PC-9 (cell line): Measurements from ENCODE around the gene ABHD18. TPM values are rescaled to one million over a fixed set of nuclear protein-coding genes. Genes with fewer than 3 reads are reported as not detected.
"Not testable (repeated sequence)": the region's sequence is repeated elsewhere in the genome, so short reads cannot be mapped to it uniquely, and the experiment has no call there.

ENCODE experiments used
- BruUV-seq: library from RNA; stranded (reverse); fragments of 400-500 nt; replicated peaks from 2 replicates; lab custom pipeline; 2021; lab: Mats Ljungman, UMichigan
- CTCF ChIA-PET: fragments of 300-600 bp; sonication (Branson Sonifier 250); formaldehyde crosslinking; loops from one replicate; lab custom pipeline; 2022; ENCODE audit warnings: antibody characterized with exemption; lab: Charles Lee
- POLR2A ChIA-PET: fragments of 300-600 bp; sonication (Branson Sonifier 250); formaldehyde crosslinking; loops from one replicate; lab custom pipeline; 2022; ENCODE audit warnings: antibody characterized with exemption; ENCODE audit not compliant: unreplicated experiment; lab: Charles Lee
- DNase-seq, 2 experiments: peaks; one replicate each; pipeline versions ENCODE4 v3.0.0 to v3.0.0-alpha.2; 2015 to 2022; ENCODE audit warnings: mixed read lengths in 1 of 2
- H2AFZ ChIP-seq: fragments of 200-600 bp; sonication (generic); 2 replicates; pipeline ENCODE4 v1.8.1; 2017; ENCODE audit warnings: antibody characterized with exemption
- H3F3A ChIP-seq: fragments of 200-600 bp; sonication (generic); 2 replicates; pipeline ENCODE4 v1.8.1; 2017; ENCODE audit warnings: antibody characterized with exemption, mild to moderate bottlenecking, low read depth; ENCODE audit not compliant: insufficient read depth
- H3K27ac ChIP-seq: fragments of 200-600 bp; sonication (generic); 2 replicates; pipeline ENCODE4 v1.6.1; 2016; ENCODE audit warnings: mixed run types
- H3K27me3 ChIP-seq: fragments of 200-600 bp; sonication (generic); 2 replicates; pipeline ENCODE4 v1.6.1; 2016; ENCODE audit warnings: low read depth, mixed run types; ENCODE audit not compliant: insufficient read depth
- H3K36me3 ChIP-seq: fragments of 200-600 bp; sonication (generic); 2 replicates; pipeline ENCODE4 v1.6.1; 2016; ENCODE audit warnings: low read depth, mixed run types
- H3K4me1 ChIP-seq: fragments of 200-600 bp; sonication (generic); replicated peaks from 2 replicates; pipeline ENCODE4 v1.6.1; 2016; ENCODE audit warnings: mixed run types; ENCODE audit not compliant: insufficient read depth
- H3K4me2 ChIP-seq: fragments of 200-600 bp; sonication (generic); 2 replicates; pipeline ENCODE4 v1.6.1; 2017; ENCODE audit warnings: mixed run types
- H3K4me3 ChIP-seq: fragments of 200-600 bp; sonication (generic); 2 replicates; pipeline ENCODE4 v1.6.1; 2016; ENCODE audit warnings: mixed run types
- H3K79me2 ChIP-seq: fragments of 200-600 bp; sonication (generic); 2 replicates; pipeline ENCODE4 v1.6.1; 2017; ENCODE audit warnings: low read depth, mixed run types
- H3K9me2 ChIP-seq: fragments of 200-600 bp; sonication (generic); 2 replicates; pipeline ENCODE4 v1.8.1; 2017; ENCODE audit warnings: mild to moderate bottlenecking; ENCODE audit not compliant: insufficient read depth
- H3K9me3 ChIP-seq: fragments of 200-600 bp; sonication (generic); 2 replicates; pipeline ENCODE4 v1.8.1; 2016; ENCODE audit warnings: low read depth; ENCODE audit not compliant: insufficient read depth
- H4K20me1 ChIP-seq: fragments of 200-600 bp; sonication (generic); 2 replicates; pipeline ENCODE4 v1.8.1; 2017; ENCODE audit not compliant: insufficient read depth
- CTCF ChIP-seq: fragments of 200-600 bp; sonication (generic); conservative IDR thresholded peaks from 2 replicates; pipeline ENCODE4 v1.6.1; 2017; ENCODE audit warnings: mixed run types, antibody characterized with exemption, mild to moderate bottlenecking, moderate library complexity
- EZH2 ChIP-seq: fragments of 200-600 bp; sonication (generic); IDR thresholded peaks from 2 replicates; pipeline ENCODE4 v1.8.0; 2017; ENCODE audit warnings: antibody characterized with exemption, low read depth
- intact Hi-C: fragments of 100-400 bp; cut with micrococcal nuclease; formaldehyde crosslinking; loops from one replicate; pipeline ENCODE4 v1.10.0; 2022; ENCODE audit not compliant: unreplicated experiment
- total RNA-seq: library from RNA; stranded (reverse); gene quantifications from 2 replicates; pipeline ENCODE4 v1.2.3, GENCODE V29; 2021

Gene ABHD18
- total RNA-seq, 1 experiment from 2014 or later, result 12.4 TPM

- no peaks in the 10 kb centered on the region for H3K79me2 ChIP-seq
- H3K36me3 ChIP-seq, result no peaks in the 10 kb centered on the region
- no peak for DNase-seq
- CTCF ChIA-PET, result no interaction called here
- POLR2A ChIA-PET, result no interaction called here
- no peaks in the 10 kb centered on the region for H3K4me1 ChIP-seq
- intact Hi-C loops, result no loop called here
- BruUV-seq, result no TSS peak
- no peaks in the 10 kb centered on the region for H3K9me3 ChIP-seq
- H3K9me2 ChIP-seq, result no peaks in the 10 kb centered on the region
- TF ChIP-seq CTCF (no peak), EZH2 (no peak)
- no peak overlapping the region for H3K4me2 ChIP-seq
- no peaks in the 10 kb centered on the region for H4K20me1 ChIP-seq
- no peak overlapping the region for H2AFZ ChIP-seq
- no peak overlapping the region for H3K4me3 ChIP-seq
- no peak overlapping the region for H3K27ac ChIP-seq
- no peaks in the 10 kb centered on the region for H3F3A ChIP-seq
- H3K27me3 ChIP-seq, result no peaks in the 10 kb centered on the region
Measured at GRCh38 chr4:127920521-127920920, 44.7 kb upstream of the ABHD18 start.

GRCh38 chr4:127922226-127922625 is 43.0 kb upstream of the ABHD18 start:
- ChIA-PET CTCF (no interaction called here), POLR2A (interaction anchor here (0.6 kb wide), 1 partner anchor 52 kb away, joined by 10 read pairs; no protein-coding TSS in a partner anchor)
- no TSS peak for BruUV-seq

DNA sequence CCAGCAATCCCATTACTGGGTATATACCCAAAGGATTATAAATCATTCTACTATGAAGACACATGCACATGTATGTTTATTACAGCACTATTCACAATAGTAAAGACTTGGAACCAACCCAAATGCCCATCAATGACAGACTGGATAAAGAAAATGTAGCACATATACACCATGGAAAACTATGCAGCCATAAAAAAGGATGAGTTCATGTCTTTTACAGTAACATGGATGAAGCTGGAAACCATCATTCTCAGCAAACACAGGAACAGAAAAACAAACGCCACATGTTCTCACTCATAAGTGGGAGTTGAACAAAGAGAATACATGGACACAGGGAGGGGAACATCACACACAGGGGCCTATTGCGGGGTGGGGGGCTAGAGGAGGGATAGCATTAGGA is 39.5 kb upstream of the ABHD18 start:
- H3K79me2 ChIP-seq, H3F3A ChIP-seq, intact Hi-C loops, POLR2A ChIA-PET, H3K9me3 ChIP-seq, DNase-seq, H2AFZ ChIP-seq, BruUV-seq, H3K4me3 ChIP-seq, H3K36me3 ChIP-seq, H3K4me1 ChIP-seq, H3K4me2 ChIP-seq, H4K20me1 ChIP-seq, H3K27ac ChIP-seq, H3K9me2 ChIP-seq, H3K27me3 ChIP-seq, CTCF ChIA-PET: not testable (repeated sequence)

More at GRCh38 chr4:127922226-127922625, 43.0 kb upstream of the ABHD18 start:
- Histone ChIP-seq H3K9me3 (no peaks in the 10 kb centered on the region), H3K4me3 (no peak overlapping the region), H3K36me3 (no peaks in the 10 kb centered on the region), H3K9me2 (no peaks in the 10 kb centered on the region), H4K20me1 (no peaks in the 10 kb centered on the region), H3K79me2 (no peaks in the 10 kb centered on the region), H3K27me3 (no peaks in the 10 kb centered on the region), H3K4me1 (no peaks in the 10 kb centered on the region), H2AFZ (no peak overlapping the region), H3K27ac (no peak overlapping the region), H3F3A (no peaks in the 10 kb centered on the region), H3K4me2 (no peak overlapping the region)
- intact Hi-C loops, result no loop called here
- no peak for DNase-seq
- no peak for TF ChIP-seq CTCF
- no peak for TF ChIP-seq EZH2

DNA sequence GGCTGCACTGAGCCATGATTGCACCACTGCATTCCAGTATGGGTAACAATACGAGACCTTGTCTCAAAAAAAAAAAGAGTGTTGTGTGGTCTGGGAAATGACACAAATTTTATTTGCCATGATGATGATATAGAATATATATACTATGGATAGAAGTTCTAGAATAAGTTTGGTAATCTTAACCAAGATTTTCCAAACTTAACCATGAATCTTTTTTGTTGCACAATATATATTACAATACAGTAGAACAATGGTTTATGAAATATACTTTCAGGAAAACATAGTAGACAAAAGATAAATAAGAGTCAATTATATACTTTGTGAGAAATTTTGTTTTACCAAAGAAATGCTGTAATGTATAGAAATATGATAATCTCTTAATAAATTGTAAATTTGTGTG is 35.0 kb upstream of the ABHD18 start:
- no peaks in the 10 kb centered on the region for H3K79me2 ChIP-seq
- H2AFZ ChIP-seq, result no peak overlapping the region
- intact Hi-C loops, result no loop called here
- no peaks in the 10 kb centered on the region for H4K20me1 ChIP-seq
- H3F3A ChIP-seq, result no peaks in the 10 kb centered on the region
- no peak overlapping the region for H3K27ac ChIP-seq
- no peaks in the 10 kb centered on the region for H3K27me3 ChIP-seq
- ChIA-PET POLR2A (interaction anchor here (0.7 kb wide), 1 partner anchor 131 kb away, joined by 3 read pairs; no protein-coding TSS in a partner anchor), CTCF (no interaction called here)
- no peaks in the 10 kb centered on the region for H3K9me3 ChIP-seq
- no peak overlapping the region for H3K4me3 ChIP-seq
- H3K4me2 ChIP-seq, result no peak overlapping the region
- no peaks in the 10 kb centered on the region for H3K9me2 ChIP-seq
- no peak for DNase-seq
- BruUV-seq, result no TSS peak
- H3K36me3 ChIP-seq, result no peaks in the 10 kb centered on the region
- TF ChIP-seq CTCF, result no peak
- no peak for TF ChIP-seq EZH2
- no peaks in the 10 kb centered on the region for H3K4me1 ChIP-seq

DNA sequence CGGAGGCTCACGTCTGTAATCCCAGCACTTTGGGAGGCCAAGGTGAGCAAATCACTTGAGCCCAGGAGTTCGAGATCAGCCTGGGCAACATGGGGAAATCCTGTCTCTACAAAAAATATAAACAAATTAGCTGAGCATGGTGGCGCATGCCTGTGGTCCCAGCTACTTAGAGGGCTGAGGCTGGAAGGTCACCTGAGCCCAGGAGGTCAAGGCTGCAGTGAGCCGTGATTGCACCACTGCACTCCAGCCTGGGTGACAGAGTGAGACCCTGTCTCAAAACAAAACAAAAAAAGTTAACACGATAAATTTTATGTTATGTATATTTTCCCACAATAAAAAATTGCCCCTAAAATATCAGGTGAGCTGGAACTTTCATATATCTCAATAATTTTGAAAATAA is 33.4 kb upstream of the ABHD18 start:
- intact Hi-C loops, BruUV-seq, H3K79me2 ChIP-seq, H3K36me3 ChIP-seq, H3F3A ChIP-seq, H3K9me3 ChIP-seq, H2AFZ ChIP-seq, H3K9me2 ChIP-seq, H3K27ac ChIP-seq, H3K4me3 ChIP-seq, DNase-seq, H3K4me2 ChIP-seq, H3K4me1 ChIP-seq, CTCF ChIA-PET, H3K27me3 ChIP-seq, H4K20me1 ChIP-seq: not testable (repeated sequence)
- POLR2A ChIA-PET, result interaction anchor here (0.6 kb wide), 1 partner anchor 129 kb away, joined by 3 read pairs; the partner anchor contains the start of gene LARP1B
